Fibroblast of the conjunctiva (primary cell): ENCODE data around the gene NDUFS8.

Experiments
- DNase-seq: peaks from one replicate; pipeline ENCODE4 v3.0.0-alpha.2; 2010; ENCODE audit warnings: low read depth

Gene NDUFS8

DNA sequence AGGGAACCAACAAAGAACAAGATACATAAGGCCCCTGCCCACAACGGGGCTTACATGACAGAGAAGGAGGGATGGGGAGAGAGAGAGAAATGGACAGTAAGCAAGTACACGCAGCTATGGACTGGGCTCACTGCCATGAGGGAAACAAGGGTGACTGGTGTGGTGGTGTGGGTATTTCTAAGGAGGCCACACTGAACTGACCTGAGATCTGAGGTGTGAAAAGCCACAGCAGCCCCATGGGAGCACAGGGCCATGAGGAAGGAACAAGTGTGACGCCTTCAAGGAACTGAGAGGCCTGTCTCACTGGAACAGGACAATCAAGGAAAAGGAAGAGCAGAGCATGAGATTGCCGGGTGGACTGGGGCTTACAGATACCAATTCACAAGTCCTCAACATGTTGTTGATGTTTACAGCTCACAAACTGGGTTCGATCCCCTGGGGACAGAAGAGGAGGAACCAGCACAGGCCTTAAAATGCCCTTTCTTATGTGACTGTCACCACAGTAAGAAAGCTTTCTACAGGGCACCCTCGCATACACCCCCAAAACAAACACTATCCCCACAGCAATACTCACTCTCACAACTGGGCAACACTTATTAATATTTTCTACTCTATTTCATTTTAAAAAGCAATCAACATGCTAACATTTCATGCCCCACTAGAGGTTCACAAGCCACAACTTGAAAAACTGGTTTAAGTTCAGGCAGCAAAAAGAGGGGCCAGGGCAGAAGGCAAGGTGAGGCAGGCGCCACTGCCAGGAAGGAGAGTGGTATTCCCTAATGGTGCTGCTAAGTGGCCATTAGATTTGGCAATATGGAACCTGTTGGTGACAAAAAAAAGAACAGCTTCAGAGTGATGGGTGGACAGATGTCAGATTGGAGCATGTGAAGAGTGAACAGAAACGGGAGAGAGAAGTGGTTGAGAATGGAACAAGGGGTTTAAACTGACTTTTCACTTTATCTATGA is 47.4 kb downstream of the NDUFS8 start:
- no peak for DNase-seq

DNA sequence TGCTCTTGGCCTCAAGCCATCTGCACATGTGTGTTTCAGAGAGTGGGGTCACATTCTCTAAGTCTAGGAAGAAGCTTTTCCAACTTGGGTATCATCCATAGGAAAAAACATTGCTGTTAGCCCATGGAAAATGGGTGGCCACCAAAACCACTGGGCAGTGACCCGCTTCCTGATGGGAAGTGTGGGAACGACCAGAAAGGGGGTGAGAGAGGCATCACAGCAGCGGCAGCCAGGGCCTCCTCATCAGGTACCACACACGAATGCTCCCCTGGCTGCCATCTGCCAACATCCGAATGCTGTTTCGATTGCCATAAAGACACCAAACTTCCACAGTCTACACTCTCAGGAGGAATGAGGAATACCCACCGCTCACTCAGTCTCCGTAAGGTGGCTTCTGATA is 50.4 kb downstream of the NDUFS8 start:
- no peak for DNase-seq

DNA sequence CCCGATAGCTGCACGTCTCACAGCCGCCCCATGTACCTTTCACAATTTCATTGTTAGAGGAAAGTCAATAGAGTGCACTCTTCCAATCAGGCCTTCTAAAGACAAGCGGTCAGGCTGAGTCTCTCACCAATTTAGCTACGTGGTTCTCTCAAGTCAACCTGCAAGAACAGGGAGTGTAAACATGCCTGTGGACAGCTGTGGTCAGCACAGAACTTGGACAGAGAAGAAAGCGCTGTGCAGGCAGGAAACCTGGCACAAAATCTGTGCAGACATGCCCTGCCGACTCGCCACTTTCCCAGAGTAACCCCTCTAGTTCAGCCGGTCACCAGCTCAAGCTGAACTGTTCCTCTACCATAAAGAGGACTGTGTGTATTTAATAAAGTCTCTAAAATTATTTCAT is 51.2 kb downstream of the NDUFS8 start:
- DNase-seq = no peak

DNA sequence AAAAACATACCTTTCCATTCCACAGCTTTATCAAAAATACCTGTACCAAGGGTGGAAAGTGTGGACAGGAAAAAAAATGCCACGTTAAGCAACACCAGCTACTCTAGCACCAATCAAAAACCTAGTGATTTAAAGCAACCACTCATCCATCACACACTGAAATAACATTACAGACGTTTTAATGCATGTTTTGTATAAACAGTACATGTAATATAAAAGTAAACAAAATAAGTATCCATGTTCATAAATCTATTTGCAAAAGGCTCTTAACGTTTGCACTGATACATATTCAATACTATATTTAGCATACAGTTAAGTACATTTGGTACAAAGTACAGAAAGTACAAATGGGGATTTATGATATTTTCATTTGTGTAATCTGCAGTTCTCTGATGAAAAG is 52.0 kb downstream of the NDUFS8 start:
- no peak for DNase-seq

DNA sequence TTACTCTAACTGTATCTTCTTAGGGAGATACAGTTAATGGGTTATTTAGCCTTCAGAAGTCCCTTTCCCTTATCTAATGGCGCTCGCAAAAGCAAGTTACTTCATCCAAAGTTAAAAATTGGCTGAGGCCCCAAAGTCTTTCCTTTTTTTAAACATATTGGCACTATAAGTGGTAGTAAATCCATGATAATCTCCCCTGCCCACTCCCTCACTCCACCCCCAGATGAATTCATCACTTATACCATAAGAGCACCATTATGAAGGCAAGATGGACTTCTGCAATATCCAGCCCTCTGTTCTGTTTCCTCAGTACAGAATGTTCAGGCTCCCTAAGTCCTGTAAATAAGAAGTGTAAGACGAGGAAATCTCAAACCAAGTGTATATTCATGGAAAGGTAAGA is 53.0 kb downstream of the NDUFS8 start:
- DNase-seq = no peak
